SK-N-SH (cell line): Measurements from ENCODE around the gene SMCHD1. TPM values are rescaled to one million over a fixed set of nuclear protein-coding genes. Genes with fewer than 3 reads are reported as not detected.

Source experiments
- CTCF ChIA-PET: fragments of 300-600, 350-600 bp; formaldehyde crosslinking; extraction: SDS; loops from one replicate; lab custom pipeline; 2021; lab: Yijun Ruan, JAX
- POLR2A ChIA-PET: fragments of 350-600 bp; sonication (Branson Sonifier 250); formaldehyde crosslinking; extraction: SDS; loops from one replicate; lab custom pipeline; 2020; ENCODE audit warnings: antibody characterized with exemption, inconsistent platforms; lab: Yijun Ruan, JAX
- DNase-seq: peaks from one replicate; pipeline ENCODE4 v3.0.0; 2012
- H2AFZ ChIP-seq: fragments of 200-600 bp; sonication (generic); 2 replicates; pipeline ENCODE4 v1.8.1; 2016; ENCODE audit warnings: antibody characterized with exemption, mild to moderate bottlenecking, low read depth
- H3F3A ChIP-seq: fragments of 200-600 bp; sonication (generic); replicated peaks from 2 replicates; pipeline ENCODE3; 2016; ENCODE audit warnings: antibody characterized with exemption, mild to moderate bottlenecking; ENCODE audit not compliant: insufficient read depth
- H3K27ac ChIP-seq, 2 experiments: fragments of 200-500 bp in 1 of 2; fragments of 200-600 bp in 1 of 2; sonication (Bioruptor generic) in 1 of 2; sonication (generic), shearing (Covaris generic) in 1 of 2; 2 replicates each; pipeline versions ENCODE4 v1.5.1 to v1.6.1; 2014 to 2016; ENCODE audit warnings: low read depth in 2 of 2, inconsistent platforms in 1 of 2, low read length in 1 of 2, mild to moderate bottlenecking in 1 of 2, mixed read lengths in 1 of 2
- H3K27me3 ChIP-seq: fragments of 200-600 bp; sonication (generic), shearing (Covaris generic); 2 replicates; pipeline ENCODE4 v1.6.1; 2016; ENCODE audit warnings: mixed run types; ENCODE audit not compliant: insufficient read depth
- H3K36me3 ChIP-seq, 2 experiments: fragments of 200-500 bp in 1 of 2; fragments of 200-600 bp in 1 of 2; sonication (Bioruptor generic) in 1 of 2; sonication (generic) in 1 of 2; replicated peaks in 1 of 2; 2 replicates each; pipeline versions ENCODE3 to v1.5.1; 2014 to 2016; ENCODE audit warnings: low read length in 1 of 2, mild to moderate bottlenecking in 1 of 2; ENCODE audit not compliant: insufficient read depth in 2 of 2, control insufficient read depth in 1 of 2
- H3K4me1 ChIP-seq, 2 experiments: fragments of 200-500 bp in 1 of 2; fragments of 200-600 bp in 1 of 2; sonication (Bioruptor generic) in 1 of 2; sonication (generic), shearing (Covaris generic) in 1 of 2; 2 replicates each; pipeline versions ENCODE4 v1.5.1 to v1.6.1; 2014 to 2016; ENCODE audit warnings: low read depth in 1 of 2, low read length in 1 of 2, mixed run types in 1 of 2; ENCODE audit not compliant: insufficient read depth in 2 of 2, control insufficient read depth in 1 of 2
- H3K4me2 ChIP-seq: fragments of 200-600 bp; sonication (generic), shearing (Covaris generic); 2 replicates; pipeline ENCODE4 v1.6.1; 2017; ENCODE audit warnings: mixed run types
- H3K4me3 ChIP-seq, 2 experiments: fragments of 200-500 bp in 1 of 2; fragments of 200-600 bp in 1 of 2; sonication (Bioruptor generic) in 1 of 2; sonication (generic), shearing (Covaris generic) in 1 of 2; 2 replicates each; pipeline versions ENCODE4 v1.5.1 to v1.8.1; 2014 to 2016; ENCODE audit warnings: low read depth in 2 of 2, inconsistent platforms in 1 of 2, low read length in 1 of 2, mild to moderate bottlenecking in 1 of 2, mixed read lengths in 1 of 2, moderate library complexity in 1 of 2
- H3K79me2 ChIP-seq: fragments of 200-600 bp; sonication (generic); 2 replicates; pipeline ENCODE4 v1.8.1; 2017; ENCODE audit warnings: mild to moderate bottlenecking; ENCODE audit not compliant: insufficient read depth
- H3K9ac ChIP-seq: fragments of 200-600 bp; sonication (generic); 2 replicates; pipeline ENCODE4 v1.6.1; 2017; ENCODE audit warnings: mixed run types
- H3K9me2 ChIP-seq: fragments of 200-600 bp; sonication (generic); 2 replicates; pipeline ENCODE4 v1.6.1; 2017; ENCODE audit warnings: mixed run types
- H3K9me3 ChIP-seq: fragments of 200-600 bp; sonication (generic); 2 replicates; pipeline ENCODE4 v1.6.1; 2017; ENCODE audit warnings: mixed run types, mild to moderate bottlenecking, moderate library complexity
- H4K20me1 ChIP-seq: fragments of 200-600 bp; sonication (generic); 2 replicates; pipeline ENCODE4 v1.6.1; 2017; ENCODE audit warnings: mild to moderate bottlenecking, mixed run types; ENCODE audit not compliant: insufficient read depth
- CHD2 ChIP-seq: fragments of 150-350 bp; IDR thresholded peaks from 2 replicates; pipeline ENCODE4 v1.6.1; 2018; ENCODE audit warnings: low read length; ENCODE audit not compliant: partially characterized antibody
- ELF1 ChIP-seq: IDR thresholded peaks from 2 replicates; pipeline ENCODE4 v1.4.0; 2012
- EP300 ChIP-seq, 2 experiments: IDR thresholded peaks; 2 replicates each; pipeline versions ENCODE4 v1.4.0 to v1.6.1; 2012; ENCODE audit warnings: borderline replicate concordance in 1 of 2, low read depth in 1 of 2, low read length in 1 of 2
- FOSL2 ChIP-seq: IDR thresholded peaks from 2 replicates; pipeline ENCODE4 v1.4.0; 2012; ENCODE audit warnings: low read depth, mild to moderate bottlenecking, moderate library complexity, borderline replicate concordance
- GABPA ChIP-seq: IDR thresholded peaks from 2 replicates; pipeline ENCODE4 v1.4.0; 2012; ENCODE audit warnings: low read depth, mild to moderate bottlenecking
- JUND ChIP-seq: IDR thresholded peaks from 2 replicates; pipeline ENCODE4 v1.4.0; 2012
- MEF2A ChIP-seq: IDR thresholded peaks from 2 replicates; pipeline ENCODE4 v1.4.0; 2012; ENCODE audit warnings: low read depth, borderline replicate concordance
- MXI1 ChIP-seq: IDR thresholded peaks from 2 replicates; pipeline ENCODE4 v1.6.1; 2012; ENCODE audit warnings: mild to moderate bottlenecking, low read depth, low read length, improper control_type of control experiment
- NFIC ChIP-seq: IDR thresholded peaks from 2 replicates; pipeline ENCODE4 v1.4.0; 2012; ENCODE audit warnings: borderline replicate concordance
- NRF1 ChIP-seq: IDR thresholded peaks from 2 replicates; pipeline ENCODE4 v1.6.1; 2012; ENCODE audit warnings: low read depth, mild to moderate bottlenecking, low read length
- POLR2AphosphoS5 ChIP-seq: IDR thresholded peaks from 2 replicates; pipeline ENCODE4 v1.6.1; 2012; ENCODE audit warnings: low read depth, low read length
- RAD21 ChIP-seq: IDR thresholded peaks from 2 replicates; pipeline ENCODE4 v1.6.1; 2012; ENCODE audit warnings: mild to moderate bottlenecking, low read length
- RCOR1 ChIP-seq: fragments of 150-350 bp; IDR thresholded peaks from 2 replicates; pipeline ENCODE4 v1.6.1; 2017; ENCODE audit warnings: antibody characterized with exemption, low read length
- REST ChIP-seq: IDR thresholded peaks from 2 replicates; pipeline ENCODE4 v1.6.1; 2012; ENCODE audit warnings: mild to moderate bottlenecking, low read depth, low read length, moderate library complexity
- SIN3A ChIP-seq: IDR thresholded peaks from 2 replicates; pipeline ENCODE4 v1.6.1; 2012; ENCODE audit warnings: low read depth, mild to moderate bottlenecking, low read length, moderate library complexity, borderline replicate concordance
- SMC3 ChIP-seq: IDR thresholded peaks from 2 replicates; pipeline ENCODE4 v1.6.1; 2012; ENCODE audit warnings: low read depth, low read length, improper control_type of control experiment
- TAF1 ChIP-seq: IDR thresholded peaks from 2 replicates; pipeline ENCODE4 v1.6.1; 2012; ENCODE audit warnings: low read depth, mild to moderate bottlenecking, low read length, moderate library complexity, borderline replicate concordance
- TEAD4 ChIP-seq: IDR thresholded peaks from 2 replicates; pipeline ENCODE4 v1.4.0; 2012; ENCODE audit warnings: mild to moderate bottlenecking, borderline replicate concordance; ENCODE audit not compliant: insufficient read depth
- ZBTB33 ChIP-seq: IDR thresholded peaks from 2 replicates; pipeline ENCODE4 v1.4.0; 2012; ENCODE audit warnings: low read depth, borderline replicate concordance
- WGBS: methylation state at CpG from one replicate; pipeline ENCODE4 v1.1.6; 2017; ENCODE audit warnings: low lambda C conversion rate; 5-methylcytosine and 5-hydroxymethylcytosine counted together
- polyA plus RNA-seq, 3 experiments: library from polyadenylated mRNA; depleted of rRNA; stranded (reverse); fragments of >200 nt; gene quantifications; 2 replicates each; pipeline ENCODE4 v1.2.3, GENCODE V29; 2012
- TF ChIP-seq, protein P1 (sequence below): IDR thresholded peaks from 2 replicates; pipeline ENCODE4 v1.4.0; 2012; ENCODE audit warnings: low read depth
- TF ChIP-seq, protein P2 (sequence below): fragments of 150-350 bp; IDR thresholded peaks from 2 replicates; pipeline ENCODE4 v1.6.1; 2017; ENCODE audit warnings: antibody characterized with exemption, low read length, low read depth, borderline replicate concordance
- TF ChIP-seq, protein P3 (sequence below): IDR thresholded peaks from 2 replicates; pipeline ENCODE4 v1.4.0; 2012; ENCODE audit warnings: low read depth, borderline replicate concordance

Gene SMCHD1
- polyA plus RNA-seq, 1 of the 3 experiments (the other 2 are of a cell fraction), result 8.9 TPM

DNA sequence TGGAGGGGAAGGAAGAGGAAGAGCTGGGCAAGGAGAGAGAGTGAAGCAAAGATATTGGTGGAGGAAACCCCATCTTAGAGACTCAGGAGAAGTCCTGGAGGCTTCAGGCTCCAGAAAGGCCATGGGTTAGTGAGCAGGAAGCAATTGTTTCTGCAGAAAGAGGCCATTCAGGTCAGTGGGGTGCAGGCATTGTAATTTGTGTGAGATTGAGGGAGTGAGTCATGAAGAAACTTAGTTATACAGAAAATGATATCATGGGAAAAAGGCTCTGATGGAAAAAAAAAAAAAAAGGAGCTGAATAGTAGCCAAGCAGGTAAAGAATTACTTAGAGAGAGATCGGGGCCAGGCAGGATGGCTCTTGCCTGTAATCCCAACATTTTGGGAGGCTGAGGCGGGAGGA lies 195.3 kb downstream of the SMCHD1 start:
- Histone ChIP-seq H4K20me1 (no peaks in the 10 kb centered on the region), H3K4me1 (no peaks in the 10 kb centered on the region; a peak in 1 of 4 replicates), H2AFZ (no peak overlapping the region), H3K27me3 (peaks cover 27% of the 10 kb centered on the region), H3K9me2 (no peaks in the 10 kb centered on the region), H3K27ac (no peak overlapping the region), H3K4me3 (no peak overlapping the region), H3K9me3 (no peaks in the 10 kb centered on the region), H3F3A (no peaks in the 10 kb centered on the region), H3K4me2 (no peak overlapping the region), H3K36me3 (no peaks in the 10 kb centered on the region), H3K9ac (no peak overlapping the region), H3K79me2 (no peaks in the 10 kb centered on the region)
- no peak for DNase-seq
- ChIA-PET POLR2A (no interaction called here), CTCF (no interaction called here)
- WGBS, result 84% methylated on average over 2 of the region's 2 CpGs
- TF ChIP-seq RCOR1, result no peak
- TF ChIP-seq TEAD4, result no peak
- TF ChIP-seq CHD2, result no peak
- no peak for TF ChIP-seq GABPA
- TF ChIP-seq NFIC, result no peak
- no peak for TF ChIP-seq TAF1
- TF ChIP-seq, protein P1, sequence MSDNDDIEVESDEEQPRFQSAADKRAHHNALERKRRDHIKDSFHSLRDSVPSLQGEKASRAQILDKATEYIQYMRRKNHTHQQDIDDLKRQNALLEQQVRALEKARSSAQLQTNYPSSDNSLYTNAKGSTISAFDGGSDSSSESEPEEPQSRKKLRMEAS, result no peak

DNA sequence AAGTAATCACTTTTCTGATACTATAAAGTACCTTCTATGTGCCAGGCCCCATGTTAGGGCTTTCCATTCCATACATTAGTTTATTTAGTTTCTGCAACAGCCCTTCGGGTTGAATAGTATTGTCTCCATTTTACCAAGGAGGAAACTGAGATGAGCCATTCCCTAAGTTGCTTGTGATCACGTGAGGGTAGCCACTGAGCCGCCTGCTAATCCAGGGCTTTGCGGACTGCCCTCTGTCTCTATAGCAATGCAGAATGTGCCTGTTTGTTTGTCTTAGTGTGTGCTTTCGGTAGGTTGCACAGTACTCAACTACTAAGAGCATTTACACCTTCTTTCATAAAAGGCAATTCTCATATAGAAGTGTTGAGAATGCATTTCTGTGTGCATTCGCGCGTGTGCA lies 196.2 kb downstream of the SMCHD1 start:
- Histone ChIP-seq H3K4me3 (no peak overlapping the region), H2AFZ (no peak overlapping the region), H3K4me1 (no peaks in the 10 kb centered on the region; a peak in 1 of 4 replicates), H3K36me3 (no peaks in the 10 kb centered on the region), H3K9ac (no peak overlapping the region), H3K79me2 (no peaks in the 10 kb centered on the region), H4K20me1 (no peaks in the 10 kb centered on the region), H3F3A (no peaks in the 10 kb centered on the region), H3K27me3 (peaks cover 18% of the 10 kb centered on the region), H3K9me3 (no peaks in the 10 kb centered on the region), H3K9me2 (no peaks in the 10 kb centered on the region), H3K27ac (no peak overlapping the region), H3K4me2 (no peak overlapping the region)
- DNase-seq, result no peak
- WGBS, result 84% methylated on average over 8 of the region's 8 CpGs
- ChIA-PET CTCF (no interaction called here), POLR2A (no interaction called here)
- TF ChIP-seq NRF1 (no peak), MXI1 (no peak), SIN3A (no peak), ZBTB33 (no peak), TAF1 (no peak), JUND (no peak), REST (no peak), RAD21 (no peak), ELF1 (no peak), MEF2A (no peak), SMC3 (no peak), TEAD4 (no peak), EP300 (IDR thresholded peaks at IDR 0.05; ENCODE audit: borderline replicate concordance in 1 of 2, low read depth in 1 of 2, low read length in 1 of 2) (no peak), POLR2AphosphoS5 (no peak), FOSL2 (no peak)
- TF ChIP-seq, protein P2, sequence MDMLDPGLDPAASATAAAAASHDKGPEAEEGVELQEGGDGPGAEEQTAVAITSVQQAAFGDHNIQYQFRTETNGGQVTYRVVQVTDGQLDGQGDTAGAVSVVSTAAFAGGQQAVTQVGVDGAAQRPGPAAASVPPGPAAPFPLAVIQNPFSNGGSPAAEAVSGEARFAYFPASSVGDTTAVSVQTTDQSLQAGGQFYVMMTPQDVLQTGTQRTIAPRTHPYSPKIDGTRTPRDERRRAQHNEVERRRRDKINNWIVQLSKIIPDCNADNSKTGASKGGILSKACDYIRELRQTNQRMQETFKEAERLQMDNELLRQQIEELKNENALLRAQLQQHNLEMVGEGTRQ, result no peak
- TF ChIP-seq, protein P1, result no peak
- TF ChIP-seq, protein P3, sequence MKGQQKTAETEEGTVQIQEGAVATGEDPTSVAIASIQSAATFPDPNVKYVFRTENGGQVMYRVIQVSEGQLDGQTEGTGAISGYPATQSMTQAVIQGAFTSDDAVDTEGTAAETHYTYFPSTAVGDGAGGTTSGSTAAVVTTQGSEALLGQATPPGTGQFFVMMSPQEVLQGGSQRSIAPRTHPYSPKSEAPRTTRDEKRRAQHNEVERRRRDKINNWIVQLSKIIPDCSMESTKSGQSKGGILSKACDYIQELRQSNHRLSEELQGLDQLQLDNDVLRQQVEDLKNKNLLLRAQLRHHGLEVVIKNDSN, result no peak
